Rectal smooth muscle tissue (tissue), 1 donor: ENCODE data around the gene TP63.

ENCODE experiments used
- H3K27ac ChIP-seq: one replicate; pipeline ENCODE4 v1.7.0; 2013; ENCODE audit warnings: low read depth, low read length, inconsistent platforms
- H3K27me3 ChIP-seq: one replicate; pipeline ENCODE4 v1.7.0; 2013; ENCODE audit warnings: low read length; ENCODE audit not compliant: control insufficient read depth, insufficient read depth
- H3K36me3 ChIP-seq: one replicate; pipeline ENCODE4 v1.7.0; 2013; ENCODE audit warnings: low read length; ENCODE audit not compliant: control insufficient read depth, insufficient read depth
- H3K4me1 ChIP-seq: one replicate; pipeline ENCODE4 v1.7.0; 2013; ENCODE audit warnings: low read length; ENCODE audit not compliant: control insufficient read depth, insufficient read depth
- H3K4me3 ChIP-seq: one replicate; pipeline ENCODE4 v1.7.0; 2013; ENCODE audit warnings: low read length
- H3K9ac ChIP-seq: one replicate; pipeline ENCODE4 v1.7.0; 2013; ENCODE audit warnings: low read length

The TP63 gene

GRCh38 chr3:189896533-189896932 lies 265.3 kb downstream of the TP63 start:
- H3K36me3 ChIP-seq = no peaks in the 10 kb centered on the region
- H3K27me3 ChIP-seq = no peaks in the 10 kb centered on the region
- H3K27ac ChIP-seq = no peak overlapping the region
- H3K4me3 ChIP-seq = no peak overlapping the region
- H3K9ac ChIP-seq = no peak overlapping the region
- H3K4me1 ChIP-seq = no peaks in the 10 kb centered on the region

GRCh38 chr3:189897406-189897805 lies 266.2 kb downstream of the TP63 start:
- no peak overlapping the region for H3K27ac ChIP-seq
- H3K27me3 ChIP-seq = no peaks in the 10 kb centered on the region
- H3K4me3 ChIP-seq = no peak overlapping the region
- no peaks in the 10 kb centered on the region for H3K36me3 ChIP-seq
- no peaks in the 10 kb centered on the region for H3K4me1 ChIP-seq
- no peak overlapping the region for H3K9ac ChIP-seq

- no peaks in the 10 kb centered on the region for H3K27me3 ChIP-seq
- no peak overlapping the region for H3K27ac ChIP-seq
- H3K9ac ChIP-seq = no peak overlapping the region
- H3K4me3 ChIP-seq = no peak overlapping the region
- no peaks in the 10 kb centered on the region for H3K4me1 ChIP-seq
- no peaks in the 10 kb centered on the region for H3K36me3 ChIP-seq
Measured at GRCh38 chr3:189898559-189899153, 267.5 kb downstream of the TP63 start.

- no peak overlapping the region for H3K9ac ChIP-seq
- H3K36me3 ChIP-seq = no peaks in the 10 kb centered on the region
- H3K4me1 ChIP-seq = no peaks in the 10 kb centered on the region
- H3K27ac ChIP-seq = no peak overlapping the region
- H3K4me3 ChIP-seq = no peak overlapping the region
- no peaks in the 10 kb centered on the region for H3K27me3 ChIP-seq
Measured at GRCh38 chr3:189899186-189899585, 268.0 kb downstream of the TP63 start.

GRCh38 chr3:189900578-189900977 lies 269.4 kb downstream of the TP63 start:
- H3K4me3 ChIP-seq = no peak overlapping the region
- no peak overlapping the region for H3K9ac ChIP-seq
- no peaks in the 10 kb centered on the region for H3K27me3 ChIP-seq
- no peaks in the 10 kb centered on the region for H3K36me3 ChIP-seq
- H3K27ac ChIP-seq = no peak overlapping the region
- H3K4me1 ChIP-seq = no peaks in the 10 kb centered on the region

- Histone ChIP-seq H3K36me3 (no peaks in the 10 kb centered on the region), H3K4me3 (no peak overlapping the region), H3K4me1 (no peaks in the 10 kb centered on the region), H3K9ac (no peak overlapping the region), H3K27ac (no peak overlapping the region), H3K27me3 (no peaks in the 10 kb centered on the region)
Measured at GRCh38 chr3:189901481-189901880, 270.3 kb downstream of the TP63 start.

GRCh38 chr3:189902230-189903186 lies 271.3 kb downstream of the TP63 start:
- no peak overlapping the region for H3K9ac ChIP-seq
- no peaks in the 10 kb centered on the region for H3K36me3 ChIP-seq
- H3K4me1 ChIP-seq = no peaks in the 10 kb centered on the region
- no peaks in the 10 kb centered on the region for H3K27me3 ChIP-seq
- H3K27ac ChIP-seq = no peak overlapping the region
- no peak overlapping the region for H3K4me3 ChIP-seq

- Histone ChIP-seq H3K36me3 (no peaks in the 10 kb centered on the region), H3K27ac (no peak overlapping the region), H3K27me3 (no peaks in the 10 kb centered on the region), H3K9ac (no peak overlapping the region), H3K4me1 (no peaks in the 10 kb centered on the region), H3K4me3 (no peak overlapping the region)
Measured at GRCh38 chr3:189903562-189904250, 272.5 kb downstream of the TP63 start.

GRCh38 chr3:189907803-189908202 lies 276.6 kb downstream of the TP63 start:
- no peaks in the 10 kb centered on the region for H3K27me3 ChIP-seq
- no peak overlapping the region for H3K27ac ChIP-seq
- H3K4me1 ChIP-seq = no peaks in the 10 kb centered on the region
- H3K36me3 ChIP-seq = no peaks in the 10 kb centered on the region
- H3K9ac ChIP-seq = no peak overlapping the region
- H3K4me3 ChIP-seq = no peak overlapping the region

- no peaks in the 10 kb centered on the region for H3K27me3 ChIP-seq
- H3K9ac ChIP-seq = no peak overlapping the region
- no peak overlapping the region for H3K4me3 ChIP-seq
- H3K4me1 ChIP-seq = no peaks in the 10 kb centered on the region
- no peaks in the 10 kb centered on the region for H3K36me3 ChIP-seq
- H3K27ac ChIP-seq = no peak overlapping the region
Measured at GRCh38 chr3:189908646-189909045, 277.5 kb downstream of the TP63 start.

GRCh38 chr3:189909139-189909538 lies 277.9 kb downstream of the TP63 start:
- Histone ChIP-seq H3K27ac (no peak overlapping the region), H3K4me1 (no peaks in the 10 kb centered on the region), H3K9ac (no peak overlapping the region), H3K27me3 (no peaks in the 10 kb centered on the region), H3K36me3 (no peaks in the 10 kb centered on the region), H3K4me3 (no peak overlapping the region)

GRCh38 chr3:189909573-189909972 lies 278.4 kb downstream of the TP63 start:
- no peak overlapping the region for H3K4me3 ChIP-seq
- H3K4me1 ChIP-seq = no peaks in the 10 kb centered on the region
- H3K36me3 ChIP-seq = no peaks in the 10 kb centered on the region
- no peak overlapping the region for H3K9ac ChIP-seq
- H3K27me3 ChIP-seq = no peaks in the 10 kb centered on the region
- H3K27ac ChIP-seq = no peak overlapping the region
